HEK293 (cell line): ENCODE data around the gene CFAP70.
A peak's percentile ranks its signal among the peaks of the same experiment; 100 is the strongest.

Source experiments
- CTCF ChIA-PET: fragments of 350-600 bp; formaldehyde crosslinking; extraction: SDS; loops from one replicate; lab custom pipeline; 2021; ENCODE audit warnings: antibody characterized with exemption; lab: Yijun Ruan, JAX
- POLR2A ChIA-PET: fragments of 300-600 bp; formaldehyde crosslinking; extraction: SDS; loops from one replicate; lab custom pipeline; 2020; ENCODE audit warnings: antibody characterized with exemption, inconsistent platforms; lab: Yijun Ruan, JAX
- H3K27ac ChIP-seq: fragments of 200-500 bp; sonication (Bioruptor generic); 2 replicates; pipeline ENCODE4 v1.5.1; 2014; ENCODE audit warnings: low read depth, low read length, control low read depth, inconsistent platforms; ENCODE audit errors: extremely low read depth
- H3K36me3 ChIP-seq, 2 experiments: fragments of 200-500 bp in 1 of 2; sonication (Bioruptor generic) in 1 of 2; 1 replicate in 1 of 2; 2 replicates in 1 of 2; pipeline ENCODE4 v1.5.1; 2014 to 2017; ENCODE audit warnings: inconsistent platforms in 2 of 2, low read length in 2 of 2; ENCODE audit not compliant: control insufficient read depth in 2 of 2, insufficient read depth in 1 of 2
- H3K4me1 ChIP-seq: fragments of 200-500 bp; sonication (Bioruptor generic); 2 replicates; pipeline ENCODE4 v1.5.1; 2014; ENCODE audit warnings: mild to moderate bottlenecking, low read length, inconsistent platforms; ENCODE audit not compliant: control insufficient read depth, insufficient read depth
- H3K4me3 ChIP-seq: 2 replicates; pipeline ENCODE4 v1.5.1; 2011; ENCODE audit warnings: low read depth, mild to moderate bottlenecking, control low read depth, low read length, moderate library complexity
- H3K9me3 ChIP-seq: fragments of 200-500 bp; sonication (Bioruptor generic); 2 replicates; pipeline ENCODE4 v1.5.1; 2014; ENCODE audit warnings: low read depth, low read length, inconsistent platforms; ENCODE audit not compliant: control insufficient read depth, insufficient read depth
- BCL6B ChIP-seq: fragments of 450-650 bp; formaldehyde crosslinking; IDR thresholded peaks from 2 replicates; pipeline ENCODE4 v1.5.1; 2017; ENCODE audit warnings: missing biosample characterization, missing genetic modification characterization
- GLI2 ChIP-seq: fragments of 450-650 bp; formaldehyde crosslinking; IDR thresholded peaks from 2 replicates; pipeline ENCODE4; 2017; ENCODE audit warnings: missing biosample characterization, missing genetic modification characterization, low read depth, borderline replicate concordance
- GLIS1 ChIP-seq: fragments of 450-650 bp; formaldehyde crosslinking; IDR thresholded peaks from 2 replicates; pipeline ENCODE4 v1.5.1; 2016; ENCODE audit warnings: missing biosample characterization, missing genetic modification characterization
- GLIS2 ChIP-seq: fragments of 450-650 bp; formaldehyde crosslinking; IDR thresholded peaks from 2 replicates; pipeline ENCODE4 v1.5.1; 2016; ENCODE audit warnings: missing biosample characterization, missing genetic modification characterization
- REST ChIP-seq: fragments of 450-650 bp; formaldehyde crosslinking; IDR thresholded peaks from 2 replicates; pipeline ENCODE4 v1.5.1; 2016; ENCODE audit warnings: missing biosample characterization, missing genetic modification characterization
- SETDB1 ChIP-seq: IDR thresholded peaks from one replicate; pipeline ENCODE4 v1.6.1; 2017; ENCODE audit warnings: mild to moderate bottlenecking, low read length, moderate library complexity, mixed read lengths; ENCODE audit not compliant: insufficient read length
- ZIC2 ChIP-seq: fragments of 450-650 bp; formaldehyde crosslinking; IDR thresholded peaks from 2 replicates; pipeline ENCODE4 v1.5.1; 2016; ENCODE audit warnings: missing biosample characterization, missing genetic modification characterization
- ZNF121 ChIP-seq: fragments of 450-650 bp; formaldehyde crosslinking; IDR thresholded peaks from 2 replicates; pipeline ENCODE4 v1.5.1; 2016; ENCODE audit warnings: missing biosample characterization, missing genetic modification characterization
- ZNF239 ChIP-seq: fragments of 450-650 bp; formaldehyde crosslinking; IDR thresholded peaks from 2 replicates; pipeline ENCODE4 v1.5.1; 2016; ENCODE audit warnings: missing biosample characterization, missing genetic modification characterization
- ZNF248 ChIP-seq: fragments of 450-650 bp; formaldehyde crosslinking; IDR thresholded peaks from 2 replicates; pipeline ENCODE4 v1.5.1; 2017; ENCODE audit warnings: missing biosample characterization, missing genetic modification characterization
- ZNF426 ChIP-seq: fragments of 450-650 bp; formaldehyde crosslinking; IDR thresholded peaks from 2 replicates; pipeline ENCODE4 v1.5.1; 2017; ENCODE audit warnings: missing biosample characterization, missing genetic modification characterization, mild to moderate bottlenecking, inconsistent platforms, moderate library complexity
- ZNF433 ChIP-seq: fragments of 450-650 bp; formaldehyde crosslinking; IDR thresholded peaks from 2 replicates; pipeline ENCODE4 v1.5.1; 2016; ENCODE audit warnings: missing biosample characterization, missing genetic modification characterization, low read depth
- ZNF488 ChIP-seq: fragments of 450-650 bp; formaldehyde crosslinking; IDR thresholded peaks from 2 replicates; pipeline ENCODE4 v1.5.1; 2016; ENCODE audit warnings: missing biosample characterization, missing genetic modification characterization
- ZNF513 ChIP-seq: fragments of 450-650 bp; IDR thresholded peaks from 2 replicates; pipeline ENCODE4 v1.5.1; 2018; ENCODE audit warnings: missing biosample characterization, missing genetic modification characterization
- ZNF544 ChIP-seq: fragments of 450-650 bp; formaldehyde crosslinking; IDR thresholded peaks from 2 replicates; pipeline ENCODE4 v1.5.0; 2017; ENCODE audit warnings: missing biosample characterization, missing genetic modification characterization
- ZNF596 ChIP-seq: fragments of 450-650 bp; IDR thresholded peaks from 2 replicates; pipeline ENCODE4 v1.5.0; 2018; ENCODE audit warnings: missing biosample characterization, mild to moderate bottlenecking, missing genetic modification characterization, moderate library complexity
- ZNF624 ChIP-seq: fragments of 450-650 bp; formaldehyde crosslinking; IDR thresholded peaks from 2 replicates; pipeline ENCODE4 v1.5.1; 2017; ENCODE audit warnings: missing biosample characterization, missing genetic modification characterization
- ZNF785 ChIP-seq: fragments of 450-650 bp; formaldehyde crosslinking; IDR thresholded peaks from 2 replicates; pipeline ENCODE4 v1.5.1; 2016; ENCODE audit warnings: missing biosample characterization, missing genetic modification characterization
- ZNF837 ChIP-seq: fragments of 450-650 bp; formaldehyde crosslinking; IDR thresholded peaks from 2 replicates; pipeline ENCODE4 v1.5.1; 2016; ENCODE audit warnings: missing biosample characterization, missing genetic modification characterization

Gene CFAP70

GRCh38 chr10:73357821-73358220, 843 bp downstream of the CFAP70 start (continued):
- no peak for TF ChIP-seq ZNF513 (tag by site-specific recombination)

GRCh38 chr10:73357166-73357565, 1.5 kb downstream of the CFAP70 start:
- no peaks in the 10 kb centered on the region for H3K9me3 ChIP-seq
- 0 out of 2 replicates have a peak, but pooled peaks cover 3% of the 10 kb centered on the region for H3K4me1 ChIP-seq
- H3K27ac ChIP-seq: no peak overlapping the region
- peaks cover 0 to under 1% of the 10 kb centered on the region in 2 experiments; a peak in 1 of 3 replicates for H3K36me3 ChIP-seq
- ChIA-PET POLR2A (interaction anchor here (1.9 kb wide), 1 partner anchor 110 kb away, joined by 18 read pairs; the partner anchor contains the start of gene DNAJC9), CTCF (interaction anchor here (1.6 kb wide), 1 partner anchor 9 kb away, joined by 4 read pairs; no protein-coding TSS in a partner anchor)
- H3K4me3 ChIP-seq: no peak overlapping the region
- TF ChIP-seq REST (tag by site-specific recombination): no peak
- TF ChIP-seq ZNF785: no peak
- no peak for TF ChIP-seq ZNF121 (tag by site-specific recombination)
- TF ChIP-seq ZNF488 (tag by site-specific recombination): no peak

GRCh38 chr10:73344269-73344668, 14.4 kb downstream of the CFAP70 start:
- no peaks in the 10 kb centered on the region for H3K9me3 ChIP-seq
- no peak overlapping the region for H3K4me3 ChIP-seq
- ChIA-PET CTCF (no interaction called here), POLR2A (no interaction called here)
- peaks cover 3 to 33% of the 10 kb centered on the region in 2 experiments; a peak in 2 of 3 replicates for H3K36me3 ChIP-seq
- H3K4me1 ChIP-seq: no peaks in the 10 kb centered on the region
- TF ChIP-seq ZNF837 (tag by site-specific recombination): no peak
- TF ChIP-seq ZNF433: no peak
- TF ChIP-seq GLI2: no peak
- TF ChIP-seq BCL6B (tag by site-specific recombination): no peak
- no peak for TF ChIP-seq ZNF544 (tag by site-specific recombination)
- no peak for TF ChIP-seq ZNF624 (tag by site-specific recombination)
- no peak overlapping the region for H3K27ac ChIP-seq

- Histone ChIP-seq H3K4me3 (no peak overlapping the region), H3K4me1 (no peaks in the 10 kb centered on the region), H3K9me3 (no peaks in the 10 kb centered on the region), H3K27ac (no peak overlapping the region), H3K36me3 (peaks cover 0 to 17% of the 10 kb centered on the region in 2 experiments; a peak in 1 of 3 replicates)
- CTCF ChIA-PET: no interaction called here
- no peak for TF ChIP-seq ZNF248 (tag by site-specific recombination)
- no peak for TF ChIP-seq ZNF426 (tag by site-specific recombination)
- TF ChIP-seq ZIC2 (tag by site-specific recombination): peak; percentile 76
- TF ChIP-seq GLIS1 (tag by site-specific recombination): 0 out of 2 replicates have a peak, but pooled peaks have one; percentile 19
- TF ChIP-seq SETDB1: peak; percentile 26
- no peak for TF ChIP-seq GLIS2 (tag by site-specific recombination)
- no peak for TF ChIP-seq ZNF239 (tag by site-specific recombination)
- no peak for TF ChIP-seq ZNF596 (tag by site-specific recombination)
- POLR2A ChIA-PET: interaction anchor here (0.9 to 1.7 kb wide), 2 partner anchors 19 to 93 kb away, joined by 3 read pairs; partner anchors contain the start of genes CFAP70 and DNAJC9
Observed at GRCh38 chr10:73340121-73340520, 18.5 kb downstream of the CFAP70 start.
